Smooth muscle cell (in vitro differentiated cells): ENCODE data around the gene ACKR3. TPM values are rescaled to one million over a fixed set of nuclear protein-coding genes. Genes with fewer than 3 reads are reported as not detected.

Experiments
- DNase-seq: peaks from one replicate; lab custom pipeline; 2025; ENCODE audit not compliant: unreplicated experiment; lab: John Stamatoyannopoulos, UW
- H2AFZ ChIP-seq: fragments of 200-600 bp; sonication (generic); 2 replicates; pipeline ENCODE4 v1.6.0; 2016; ENCODE audit warnings: antibody characterized with exemption, low read depth, mild to moderate bottlenecking
- H3F3A ChIP-seq: fragments of 200-600 bp; sonication (generic); 2 replicates; pipeline ENCODE4 v1.6.0; 2017; ENCODE audit warnings: antibody characterized with exemption, low read depth
- H3K27ac ChIP-seq: fragments of 200-600 bp; sonication (generic); 2 replicates; pipeline ENCODE4 v1.5.1; 2016; ENCODE audit warnings: low read depth, mild to moderate bottlenecking
- H3K27me3 ChIP-seq: fragments of 200-600 bp; sonication (generic); 2 replicates; pipeline ENCODE4 v1.6.1; 2016; ENCODE audit warnings: low read depth, mild to moderate bottlenecking
- H3K36me3 ChIP-seq: fragments of 200-600 bp; sonication (generic); 2 replicates; pipeline ENCODE4 v1.5.1; 2016; ENCODE audit warnings: low read depth
- H3K4me1 ChIP-seq: fragments of 200-600 bp; sonication (generic); 2 replicates; pipeline ENCODE4 v1.5.1; 2016; ENCODE audit warnings: low read depth
- H3K4me2 ChIP-seq: fragments of 200-600 bp; sonication (generic); 2 replicates; pipeline ENCODE4 v1.6.0; 2016; ENCODE audit warnings: mild to moderate bottlenecking
- H3K4me3 ChIP-seq: fragments of 200-600 bp; sonication (generic); 2 replicates; pipeline ENCODE4 v1.5.1; 2016; ENCODE audit warnings: mild to moderate bottlenecking
- H3K79me2 ChIP-seq: fragments of 200-600 bp; sonication (generic); 2 replicates; pipeline ENCODE4 v1.6.0; 2016; ENCODE audit warnings: low read depth, mild to moderate bottlenecking
- H3K9ac ChIP-seq: fragments of 200-600 bp; sonication (generic); 2 replicates; pipeline ENCODE4 v1.6.0; 2016; ENCODE audit warnings: low read depth
- H3K9me3 ChIP-seq: fragments of 200-600 bp; sonication (generic); replicated peaks from 2 replicates; pipeline ENCODE4 v1.5.1; 2016; ENCODE audit warnings: low read depth
- H4K20me1 ChIP-seq: fragments of 200-600 bp; sonication (generic); 2 replicates; pipeline ENCODE4 v1.6.0; 2016; ENCODE audit warnings: low read depth
- CTCF ChIP-seq: fragments of 200-600 bp; sonication (generic); IDR thresholded peaks from 2 replicates; pipeline ENCODE4 v1.5.1; 2017; ENCODE audit warnings: borderline replicate concordance, mild to moderate bottlenecking, antibody characterized with exemption; ENCODE audit not compliant: insufficient read depth, poor library complexity, severe bottlenecking
- WGBS: methylation state at CpG from one replicate; pipeline ENCODE4 v1.1.7; 2016; ENCODE audit warnings: low lambda C conversion rate; 5-methylcytosine and 5-hydroxymethylcytosine counted together
- polyA plus RNA-seq: library from polyadenylated mRNA; unstranded; fragments of >200 nt; fragmentation: Nextera tagmentation; extraction: Ambion mirVana; gene quantifications from 2 replicates; pipeline ENCODE4 v1.2.1, GENCODE V29; 2016
- total RNA-seq: library from RNA; depleted of rRNA; stranded (reverse); fragments of >200 nt; gene quantifications from 2 replicates; pipeline ENCODE4 v1.2.3, GENCODE V29; 2014

The ACKR3 gene
- total and polyA plus RNA-seq, 2 experiments from 2014 or later = 44.6 to 72.5 TPM

GRCh38 chr2:236600158-236600557 is 30.5 kb downstream of the ACKR3 start:
- Histone ChIP-seq H3K9ac (no peak overlapping the region), H3K79me2 (no peaks in the 10 kb centered on the region), H3K4me1 (no peaks in the 10 kb centered on the region), H3F3A (no peaks in the 10 kb centered on the region), H4K20me1 (no peaks in the 10 kb centered on the region), H3K9me3 (no peaks in the 10 kb centered on the region), H3K4me2 (no peak overlapping the region), H3K27me3 (no peaks in the 10 kb centered on the region), H2AFZ (no peak overlapping the region), H3K36me3 (no peaks in the 10 kb centered on the region), H3K27ac (no peak overlapping the region), H3K4me3 (no peak overlapping the region)
- WGBS = 87% methylated on average over 7 of the region's 7 CpGs
- no peak for TF ChIP-seq CTCF
- DNase-seq = no peak

GRCh38 chr2:236600892-236601291 is 31.3 kb downstream of the ACKR3 start:
- Histone ChIP-seq H3K4me2 (no peak overlapping the region), H3K9me3 (no peaks in the 10 kb centered on the region), H3F3A (no peaks in the 10 kb centered on the region), H3K27ac (no peak overlapping the region), H2AFZ (no peak overlapping the region), H3K79me2 (no peaks in the 10 kb centered on the region), H3K4me3 (no peak overlapping the region), H3K4me1 (no peaks in the 10 kb centered on the region), H3K9ac (no peak overlapping the region), H3K27me3 (no peaks in the 10 kb centered on the region), H3K36me3 (no peaks in the 10 kb centered on the region), H4K20me1 (no peaks in the 10 kb centered on the region)
- DNase-seq = no peak
- 83% methylated on average over 9 of the region's 9 CpGs for WGBS
- TF ChIP-seq CTCF = no peak

- H3F3A ChIP-seq = no peaks in the 10 kb centered on the region
- no peak for DNase-seq
- H3K4me1 ChIP-seq = no peaks in the 10 kb centered on the region
- TF ChIP-seq CTCF = no peak
- WGBS = 87% methylated on average over 13 of the region's 13 CpGs
- no peak overlapping the region for H3K9ac ChIP-seq
- no peak overlapping the region for H3K4me2 ChIP-seq
- no peaks in the 10 kb centered on the region for H3K9me3 ChIP-seq
- H3K36me3 ChIP-seq = no peaks in the 10 kb centered on the region
- no peaks in the 10 kb centered on the region for H3K79me2 ChIP-seq
- H3K27me3 ChIP-seq = no peaks in the 10 kb centered on the region
- H3K27ac ChIP-seq = no peak overlapping the region
- H2AFZ ChIP-seq = no peak overlapping the region
- no peak overlapping the region for H3K4me3 ChIP-seq
- H4K20me1 ChIP-seq = no peaks in the 10 kb centered on the region
These were observed 31.9 kb downstream of the ACKR3 start for GRCh38 chr2:236601316-236602202.

GRCh38 chr2:236602678-236603077 is 33.1 kb downstream of the ACKR3 start:
- 85% methylated on average over 4 of the region's 4 CpGs for WGBS

More at GRCh38 chr2:236602678-236603077, 33.1 kb downstream of the ACKR3 start:
- Histone ChIP-seq H3K27me3 (no peaks in the 10 kb centered on the region), H3K4me3 (no peak overlapping the region), H3K4me1 (no peaks in the 10 kb centered on the region), H3F3A (no peaks in the 10 kb centered on the region), H2AFZ (no peak overlapping the region), H3K4me2 (no peak overlapping the region), H4K20me1 (no peaks in the 10 kb centered on the region), H3K36me3 (no peaks in the 10 kb centered on the region), H3K79me2 (no peaks in the 10 kb centered on the region), H3K9ac (no peak overlapping the region), H3K27ac (no peak overlapping the region), H3K9me3 (no peaks in the 10 kb centered on the region)
- no peak for DNase-seq
- TF ChIP-seq CTCF = no peak
